ENCODE data around the gene SRSF6. TPM values are rescaled to one million over a fixed set of nuclear protein-coding genes. Genes with fewer than 3 reads are reported as not detected.

SRSF6 gene
- total and polyA plus RNA-seq, 2 donors (not counting 1 experiment from before 2014, with no cell fraction given) = 37.8 to 106 TPM

DNA sequence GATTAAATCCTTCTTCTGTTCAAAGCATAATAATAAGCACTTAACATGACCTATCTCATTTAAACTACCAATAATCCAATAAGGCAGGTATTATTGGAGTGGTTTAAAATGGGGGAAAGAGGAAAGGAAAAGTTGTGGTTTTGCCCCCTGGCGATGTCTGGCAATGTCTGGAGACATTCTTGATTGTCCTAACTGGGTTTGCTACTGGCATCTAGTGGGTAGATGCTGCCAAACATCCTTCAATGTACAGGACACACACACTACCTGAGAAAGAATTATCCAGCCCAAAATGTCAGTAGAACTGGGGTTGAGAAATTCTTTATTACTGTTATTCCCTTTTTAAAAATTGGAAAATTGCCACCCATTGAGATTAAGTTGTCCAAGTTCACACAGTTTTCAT lies 25.2 kb upstream of the SRSF6 start:
- Histone ChIP-seq H3K27ac (ENCODE audit: insufficient read depth, low read length) (no peak overlapping the region), H3K4me2 (ENCODE audit: extremely low read depth, insufficient read depth, low read length) (no peak overlapping the region), H3K4me3 (replicated peaks in 1 of 4; ENCODE audit: control extremely low read depth in 1 of 4, insufficient read depth in 1 of 4, low read depth in 3 of 4, low read length in 4 of 4) (no peak overlapping the region), H3K79me2 (ENCODE audit: control insufficient read depth, insufficient read depth, low read length) (no peaks in the 10 kb centered on the region), H3K9ac (ENCODE audit: insufficient read depth, low read length) (no peak overlapping the region), H3K27me3 (ENCODE audit: control insufficient read depth, insufficient read depth, low read length) (no peaks in the 10 kb centered on the region), H4K20me1 (ENCODE audit: control insufficient read depth, extremely low read depth, insufficient read depth, low read length) (no peaks in the 10 kb centered on the region), H3K36me3 (ENCODE audit: control insufficient read depth, insufficient read depth, low read length) (no peaks in the 10 kb centered on the region), H3K4me1 (ENCODE audit: control insufficient read depth, extremely low read depth, insufficient read depth, low read length) (no peaks in the 10 kb centered on the region), H2AFZ (ENCODE audit: low read length) (no peak overlapping the region), H3K9me3 (ENCODE audit: control insufficient read depth, insufficient read depth, low read depth, low read length) (no peaks in the 10 kb centered on the region)
- TF ChIP-seq, protein P1, sequence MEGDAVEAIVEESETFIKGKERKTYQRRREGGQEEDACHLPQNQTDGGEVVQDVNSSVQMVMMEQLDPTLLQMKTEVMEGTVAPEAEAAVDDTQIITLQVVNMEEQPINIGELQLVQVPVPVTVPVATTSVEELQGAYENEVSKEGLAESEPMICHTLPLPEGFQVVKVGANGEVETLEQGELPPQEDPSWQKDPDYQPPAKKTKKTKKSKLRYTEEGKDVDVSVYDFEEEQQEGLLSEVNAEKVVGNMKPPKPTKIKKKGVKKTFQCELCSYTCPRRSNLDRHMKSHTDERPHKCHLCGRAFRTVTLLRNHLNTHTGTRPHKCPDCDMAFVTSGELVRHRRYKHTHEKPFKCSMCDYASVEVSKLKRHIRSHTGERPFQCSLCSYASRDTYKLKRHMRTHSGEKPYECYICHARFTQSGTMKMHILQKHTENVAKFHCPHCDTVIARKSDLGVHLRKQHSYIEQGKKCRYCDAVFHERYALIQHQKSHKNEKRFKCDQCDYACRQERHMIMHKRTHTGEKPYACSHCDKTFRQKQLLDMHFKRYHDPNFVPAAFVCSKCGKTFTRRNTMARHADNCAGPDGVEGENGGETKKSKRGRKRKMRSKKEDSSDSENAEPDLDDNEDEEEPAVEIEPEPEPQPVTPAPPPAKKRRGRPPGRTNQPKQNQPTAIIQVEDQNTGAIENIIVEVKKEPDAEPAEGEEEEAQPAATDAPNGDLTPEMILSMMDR (conservative IDR thresholded peaks at IDR 0.05 in 1 of 2, IDR thresholded peaks at IDR 0.05 in 1 of 2; ENCODE audit: low read depth in 1 of 2, low read length in 2 of 2) = no peak
- no peak for TF ChIP-seq EZH2 (IDR thresholded peaks at IDR 0.05; ENCODE audit: low read length, missing control alignments)
- DNase-seq (ENCODE audit: low read depth in 2 of 2) = no peak

DNA sequence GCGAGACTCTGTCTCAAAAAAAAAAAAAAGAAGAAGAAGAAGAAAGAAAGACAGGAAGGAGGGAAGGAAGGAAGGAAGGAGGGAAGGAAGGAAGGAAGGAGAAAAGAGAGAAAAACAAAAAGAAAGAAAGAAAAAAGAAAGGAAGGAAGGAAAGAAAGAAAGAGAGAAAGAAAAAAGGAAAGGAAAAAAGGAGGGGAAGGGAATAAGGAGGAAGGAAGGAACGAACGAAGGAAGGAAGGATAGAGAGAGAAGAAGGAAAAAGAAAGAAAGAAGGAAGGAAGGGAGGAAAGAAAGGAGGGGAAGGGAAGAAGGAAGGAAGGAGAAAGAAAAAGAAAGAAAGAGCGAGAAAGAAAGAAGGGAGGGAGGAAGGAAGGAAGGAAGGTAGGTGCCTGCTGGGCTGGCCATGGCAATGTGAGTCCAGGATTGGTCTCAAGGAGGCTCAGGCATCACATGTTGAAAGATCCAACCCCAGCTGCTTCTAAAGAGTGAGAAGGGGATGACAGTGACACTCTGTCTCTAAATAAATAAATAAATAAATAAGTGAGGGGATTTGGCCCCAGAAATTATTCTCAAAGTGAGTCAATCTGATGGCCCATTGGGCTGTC lies 24.3 kb upstream of the SRSF6 start:
- H3K36me3 ChIP-seq (ENCODE audit: control insufficient read depth, insufficient read depth, low read length) = no peaks in the 10 kb centered on the region
- H3K79me2 ChIP-seq (ENCODE audit: control insufficient read depth, insufficient read depth, low read length) = no peaks in the 10 kb centered on the region
- H3K27ac ChIP-seq (ENCODE audit: insufficient read depth, low read length) = no peak overlapping the region
- no peaks in the 10 kb centered on the region for H3K4me1 ChIP-seq (ENCODE audit: control insufficient read depth, extremely low read depth, insufficient read depth, low read length)
- no peak overlapping the region for H3K9ac ChIP-seq (ENCODE audit: insufficient read depth, low read length)
- no peaks in the 10 kb centered on the region for H3K27me3 ChIP-seq (ENCODE audit: control insufficient read depth, insufficient read depth, low read length)
- no peaks in the 10 kb centered on the region for H3K9me3 ChIP-seq (ENCODE audit: control insufficient read depth, insufficient read depth, low read depth, low read length)
- no peak for DNase-seq (ENCODE audit: low read depth in 2 of 2)
- H3K4me3 ChIP-seq (replicated peaks in 1 of 4; ENCODE audit: control extremely low read depth in 1 of 4, insufficient read depth in 1 of 4, low read depth in 3 of 4, low read length in 4 of 4) = no peak overlapping the region
- TF ChIP-seq EZH2 (IDR thresholded peaks at IDR 0.05; ENCODE audit: low read length, missing control alignments) = no peak
- TF ChIP-seq, protein P1 (conservative IDR thresholded peaks at IDR 0.05 in 1 of 2, IDR thresholded peaks at IDR 0.05 in 1 of 2; ENCODE audit: low read depth in 1 of 2, low read length in 2 of 2) = no peak
- H2AFZ ChIP-seq (ENCODE audit: low read length) = no peak overlapping the region
- H4K20me1 ChIP-seq (ENCODE audit: control insufficient read depth, extremely low read depth, insufficient read depth, low read length) = no peaks in the 10 kb centered on the region
- H3K4me2 ChIP-seq (ENCODE audit: extremely low read depth, insufficient read depth, low read length) = no peak overlapping the region

DNA sequence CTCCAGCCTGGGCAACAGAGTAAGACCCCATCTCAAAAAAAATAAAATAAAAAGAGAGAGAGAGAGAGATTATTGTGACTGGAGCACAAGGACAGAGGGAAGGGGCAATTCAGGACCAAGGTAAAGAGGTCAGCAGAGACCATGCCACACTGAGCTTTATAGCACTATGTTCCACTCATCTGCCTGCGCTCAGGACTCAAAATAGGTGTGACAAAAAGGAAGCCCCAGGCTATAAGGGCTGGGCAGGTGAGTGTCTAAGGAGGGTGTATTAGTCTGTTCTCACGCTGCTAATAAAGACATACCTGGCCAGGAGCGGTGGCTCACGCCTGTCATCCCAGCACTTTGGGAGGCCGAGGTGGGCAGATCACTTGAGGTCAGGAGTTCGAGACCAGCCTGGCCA lies 23.1 kb upstream of the SRSF6 start:
- Histone ChIP-seq H3K9ac (ENCODE audit: insufficient read depth, low read length) (no peak overlapping the region), H3K4me2 (ENCODE audit: extremely low read depth, insufficient read depth, low read length) (no peak overlapping the region), H3K27me3 (ENCODE audit: control insufficient read depth, insufficient read depth, low read length) (no peaks in the 10 kb centered on the region), H3K36me3 (ENCODE audit: control insufficient read depth, insufficient read depth, low read length) (no peaks in the 10 kb centered on the region), H3K79me2 (ENCODE audit: control insufficient read depth, insufficient read depth, low read length) (no peaks in the 10 kb centered on the region), H3K4me1 (ENCODE audit: control insufficient read depth, extremely low read depth, insufficient read depth, low read length) (no peaks in the 10 kb centered on the region), H3K27ac (ENCODE audit: insufficient read depth, low read length) (no peak overlapping the region), H3K4me3 (replicated peaks in 1 of 4; ENCODE audit: control extremely low read depth in 1 of 4, insufficient read depth in 1 of 4, low read depth in 3 of 4, low read length in 4 of 4) (no peak overlapping the region), H3K9me3 (ENCODE audit: control insufficient read depth, insufficient read depth, low read depth, low read length) (no peaks in the 10 kb centered on the region), H2AFZ (ENCODE audit: low read length) (no peak overlapping the region), H4K20me1 (ENCODE audit: control insufficient read depth, extremely low read depth, insufficient read depth, low read length) (no peaks in the 10 kb centered on the region)
- no peak for TF ChIP-seq EZH2 (IDR thresholded peaks at IDR 0.05; ENCODE audit: low read length, missing control alignments)
- TF ChIP-seq, protein P1 (conservative IDR thresholded peaks at IDR 0.05 in 1 of 2, IDR thresholded peaks at IDR 0.05 in 1 of 2; ENCODE audit: low read depth in 1 of 2, low read length in 2 of 2) = no peak
- DNase-seq (ENCODE audit: low read depth in 2 of 2) = no peak

All from fibroblast of lung (primary cell).